K562 (cell line): ENCODE results near the gene NR1D2. TPM values are rescaled to one million over a fixed set of nuclear protein-coding genes. Genes with fewer than 3 reads are reported as not detected.

Experiments
- CHCHD3 ChIP-seq: fragments of 250-450 bp; sonication (Bioruptor Pico); IDR thresholded peaks from 2 replicates; pipeline ENCODE4 v2.1.2; 2022; ENCODE audit warnings: mild to moderate bottlenecking
- DACH1 ChIP-seq: fragments of 450-650 bp; IDR thresholded peaks from 2 replicates; pipeline ENCODE4 v1.6.1; 2018; ENCODE audit not compliant: partially characterized antibody
- ESRRA ChIP-seq: fragments of 450-650 bp; IDR thresholded peaks from 2 replicates; pipeline ENCODE4 v1.6.1; 2014; ENCODE audit warnings: low read depth, mild to moderate bottlenecking, moderate library complexity, borderline replicate concordance
- MEF2D ChIP-seq: conservative IDR thresholded peaks from 2 replicates; pipeline ENCODE4 v1.6.1; 2016; ENCODE audit warnings: low read depth, missing genetic modification characterization, missing compliant biosample characterization
- NCOA2 ChIP-seq, 2 experiments: fragments of 450-650 bp; IDR thresholded peaks; 2 replicates each; pipeline ENCODE4 v1.6.1; 2018; ENCODE audit warnings: mild to moderate bottlenecking in 2 of 2, moderate library complexity in 1 of 2; ENCODE audit not compliant: partially characterized antibody in 2 of 2
- NCOR1 ChIP-seq: fragments of 450-650 bp; IDR thresholded peaks from 2 replicates; pipeline ENCODE4 v1.6.1; 2016; ENCODE audit warnings: mild to moderate bottlenecking, moderate library complexity
- NELFE ChIP-seq: IDR thresholded peaks from 2 replicates; pipeline ENCODE4 v1.6.1; 2011; ENCODE audit warnings: mild to moderate bottlenecking; ENCODE audit not compliant: insufficient read depth, insufficient read length
- NEUROD1 ChIP-seq: fragments of 150-350 bp; IDR thresholded peaks from 2 replicates; pipeline ENCODE4 v1.6.1; 2014; ENCODE audit warnings: borderline replicate concordance, low read length, low read depth; ENCODE audit not compliant: partially characterized antibody
- PRDM10 ChIP-seq: fragments of 450-650 bp; IDR thresholded peaks from 2 replicates; pipeline ENCODE4 v1.6.1; 2018; ENCODE audit not compliant: partially characterized antibody
- PTTG1 ChIP-seq: fragments of 450-650 bp; IDR thresholded peaks from 2 replicates; pipeline ENCODE4 v1.6.1; 2016; ENCODE audit warnings: low read depth, mild to moderate bottlenecking, missing genetic modification characterization, missing compliant biosample characterization
- SMAD3 ChIP-seq: fragments of 450-650 bp; formaldehyde crosslinking; conservative IDR thresholded peaks from 2 replicates; pipeline ENCODE4 v1.4.0; 2020; ENCODE audit warnings: mild to moderate bottlenecking
- THRA ChIP-seq: fragments of 450-650 bp; IDR thresholded peaks from 2 replicates; pipeline ENCODE4 v1.6.1; 2017; ENCODE audit warnings: mild to moderate bottlenecking, moderate library complexity
- ZBTB26 ChIP-seq: fragments of 450-650 bp; formaldehyde crosslinking; IDR thresholded peaks from 2 replicates; pipeline ENCODE4 v1.4.0; 2022; ENCODE audit warnings: missing genetic modification characterization
- ZNF197 ChIP-seq: fragments of 200-800 bp; sonication (Bioruptor generic); IDR thresholded peaks from 2 replicates; pipeline ENCODE4 v1.6.1; 2016; ENCODE audit warnings: low read depth, missing genetic modification characterization, missing compliant biosample characterization
- ZNF324 ChIP-seq: fragments of 250-450 bp; sonication (Bioruptor Pico); IDR thresholded peaks from 2 replicates; pipeline ENCODE4 v1.4.0; 2020; ENCODE audit warnings: mild to moderate bottlenecking
- ZNF592 ChIP-seq: fragments of 450-650 bp; IDR thresholded peaks from 2 replicates; pipeline ENCODE4 v1.6.1; 2017; ENCODE audit warnings: antibody characterized with exemption, mild to moderate bottlenecking
- ZNF79 ChIP-seq: fragments of 250-450 bp; sonication (Bioruptor Pico); IDR thresholded peaks from 2 replicates; pipeline ENCODE4 v1.4.0; 2020; ENCODE audit warnings: low read depth, mild to moderate bottlenecking, moderate library complexity
- polyA plus RNA-seq, 8 experiments: library from polyadenylated mRNA; depleted of rRNA in 4 of 8; stranded (reverse) in 5 of 8; unstranded in 3 of 8; fragments of >200 nt; fragmentation: Nextera tagmentation in 2 of 8; fragmentation: Illumina TruSeq in 1 of 8; extraction: Ambion mirVana in 2 of 8; extraction: Trizol in 1 of 8; gene quantifications; 2 replicates each; pipeline versions ENCODE4 v1.2.1 to v1.2.3, GENCODE V29; 2011 to 2014; ENCODE audit warnings: inconsistent platforms in 1 of 8, missing spikeins in 1 of 8
- total RNA-seq, 7 experiments: library from RNA; depleted of rRNA in 6 of 7; stranded (reverse); fragments of >200 nt in 6 of 7; fragmentation: Illumina TruSeq in 2 of 7; extraction: Trizol in 2 of 7; gene quantifications; 2 replicates each; pipeline versions ENCODE4 v1.2.1 to v1.2.3, GENCODE V29; 2011 to 2021; ENCODE audit warnings: low replicate concordance in 1 of 7

Gene NR1D2
- total and polyA plus RNA-seq, 9 of the 15 experiments (the other 6 are each of a cell fraction or from before 2014, with no cell fraction given) = 1.2 to 5.5 (median 2.9) TPM

DNA sequence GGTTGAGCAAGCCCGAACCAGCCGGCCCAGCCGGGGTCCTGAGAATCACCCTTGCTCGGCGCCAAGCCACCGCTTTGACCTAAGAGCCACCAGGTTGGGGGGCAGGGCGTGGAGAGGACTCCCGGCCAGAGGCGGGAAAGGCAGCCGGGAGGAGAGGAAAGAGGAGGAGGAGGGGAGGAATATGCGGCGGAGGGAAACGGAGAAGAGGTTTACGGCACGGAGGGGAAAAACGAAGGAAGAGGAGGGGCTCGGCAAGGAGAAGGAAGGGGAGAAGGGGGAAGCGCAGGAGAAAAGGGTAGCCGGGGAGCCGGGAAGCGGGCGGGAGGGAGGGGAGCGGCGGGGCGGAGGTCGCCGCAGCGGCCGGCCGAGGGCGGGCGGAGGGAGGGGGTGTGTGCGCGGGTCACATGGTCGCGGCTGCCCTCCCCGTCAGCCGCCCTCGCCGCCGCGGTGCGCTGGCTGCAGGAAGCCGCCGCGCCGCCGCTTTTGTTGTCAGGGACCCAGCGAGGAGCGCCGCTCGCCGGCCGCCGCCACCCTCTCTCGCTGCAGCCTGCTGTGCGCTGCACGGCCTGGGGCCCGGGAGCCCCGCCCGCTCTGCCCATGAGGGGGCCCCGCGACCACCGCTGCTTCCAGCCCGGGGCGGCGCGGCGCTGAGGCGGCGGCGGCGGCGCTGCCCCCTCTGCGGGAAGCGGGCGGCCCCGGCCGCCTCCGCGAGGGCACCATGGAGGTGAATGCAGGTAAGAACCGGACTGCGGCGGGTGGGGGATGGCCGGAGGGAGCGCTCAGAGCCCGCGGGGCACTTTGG is at the start of gene NR1D2 (continued):
- no peak for TF ChIP-seq NEUROD1
- no peak for TF ChIP-seq THRA
- TF ChIP-seq ZNF592 = no peak
- no peak for TF ChIP-seq ZNF324
- peak; percentile 10; the same call in 1 of the 2 replicates for TF ChIP-seq ESRRA
- TF ChIP-seq PRDM10 = no peak
- no peak for TF ChIP-seq ZNF197 (CRISPR knock-in tag)
- TF ChIP-seq ZNF79 (CRISPR knock-in tag) = no peak
- no peak for TF ChIP-seq DACH1
- no peak for TF ChIP-seq CHCHD3 (CRISPR knock-in tag)
- TF ChIP-seq SMAD3 (CRISPR knock-in tag) = no peak
- TF ChIP-seq MEF2D (tag) = no peak
- no peak for TF ChIP-seq NCOA2 (IDR thresholded peaks at IDR 0.05; ENCODE audit: partially characterized antibody in 2 of 2)
- TF ChIP-seq NELFE = no peak
- peak; percentile 80; the same call in 1 of the 2 replicates for TF ChIP-seq ZBTB26 (CRISPR knock-in tag)
- TF ChIP-seq PTTG1 (tag) = no peak
- peak; percentile 13; the same call in 1 of the 2 replicates for TF ChIP-seq NCOR1
